GM23248 (cell line): ENCODE results near the gene ITGB1BP1.

ENCODE experiments used
- EZH2 ChIP-seq: fragments of 200-600 bp; sonication (generic); IDR thresholded peaks from 2 replicates; pipeline ENCODE4 v1.6.1; 2018; ENCODE audit warnings: antibody characterized with exemption, mild to moderate bottlenecking; ENCODE audit not compliant: insufficient read depth, poor library complexity, severe bottlenecking
- EZH2phosphoT487 ChIP-seq: fragments of 200-600 bp; sonication (generic); IDR thresholded peaks from 2 replicates; pipeline ENCODE4 v1.6.1; 2018; ENCODE audit warnings: antibody characterized with exemption, moderate library complexity, mild to moderate bottlenecking, low read depth; ENCODE audit not compliant: insufficient read depth

GRCh38 chr2:9375857-9376428 lies 47.4 kb downstream of the ITGB1BP1 start:
- TF ChIP-seq EZH2: no peak
- TF ChIP-seq EZH2phosphoT487: no peak
